PC-3 (cell line): ENCODE measurements around the gene P3R3URF. TPM values are rescaled to one million over a fixed set of nuclear protein-coding genes. Genes with fewer than 3 reads are reported as not detected.
"Not testable (repeated sequence)": the region's sequence is repeated elsewhere in the genome, so short reads cannot be mapped to it uniquely, and the experiment has no call there.

Experiments
- ATAC-seq: fragments of 200-7000 bp; cut with Tn5 transposase; 2 replicates; pipeline ENCODE4 v1.9.1; 2020; ENCODE audit warnings: mild to moderate bottlenecking, moderate library complexity
- BruUV-seq: library from RNA; stranded (reverse); fragments of 400-500 nt; replicated peaks from 2 replicates; lab custom pipeline; 2021; lab: Mats Ljungman, UMichigan
- CTCF ChIA-PET: fragments of 300-600 bp; sonication (Branson Sonifier 250); formaldehyde crosslinking; loops from one replicate; lab custom pipeline; 2022; ENCODE audit warnings: antibody characterized with exemption; lab: Charles Lee
- POLR2A ChIA-PET: fragments of 300-600 bp; sonication (Branson Sonifier 250); formaldehyde crosslinking; loops from one replicate; lab custom pipeline; 2022; ENCODE audit warnings: antibody characterized with exemption; ENCODE audit not compliant: unreplicated experiment; lab: Charles Lee
- DNase-seq: peaks from one replicate; pipeline ENCODE4 v3.0.0-alpha.2; 2015
- H2AFZ ChIP-seq: fragments of 300-600 bp; sonication (generic); 2 replicates; pipeline ENCODE4 v1.6.0; 2016; ENCODE audit warnings: antibody characterized with exemption, low read length
- H3F3A ChIP-seq: fragments of 300-600 bp; sonication (generic); one replicate; pipeline ENCODE4 v1.6.0; 2017; ENCODE audit warnings: antibody characterized with exemption, low read length, control low read depth, mild to moderate bottlenecking; ENCODE audit not compliant: unreplicated experiment
- H3K27ac ChIP-seq: fragments of 300-600 bp; sonication (generic); 2 replicates; pipeline ENCODE4 v1.5.1; 2016; ENCODE audit warnings: mild to moderate bottlenecking, low read length
- H3K27me3 ChIP-seq: fragments of 300-600 bp; sonication (generic); 2 replicates; pipeline ENCODE4 v1.6.1; 2016; ENCODE audit warnings: low read length, mixed read lengths
- H3K36me3 ChIP-seq: fragments of 300-600 bp; sonication (generic); 2 replicates; pipeline ENCODE4 v1.6.1; 2016; ENCODE audit warnings: low read depth, mixed run types, low read length, mixed read lengths
- H3K4me1 ChIP-seq: fragments of 300-600 bp; sonication (generic); 2 replicates; pipeline ENCODE4 v1.5.1; 2016; ENCODE audit warnings: low read length; ENCODE audit not compliant: insufficient read depth
- H3K4me2 ChIP-seq: fragments of 300-600 bp; sonication (generic); 2 replicates; pipeline ENCODE4 v1.6.0; 2016; ENCODE audit warnings: low read length
- H3K4me3 ChIP-seq: fragments of 300-600 bp; sonication (generic); 2 replicates; pipeline ENCODE4 v1.5.1; 2016; ENCODE audit warnings: mild to moderate bottlenecking, low read length, mixed read lengths
- H3K79me2 ChIP-seq: fragments of 300-600 bp; sonication (generic); 2 replicates; pipeline ENCODE4 v1.6.1; 2017; ENCODE audit warnings: low read length, mixed read lengths
- H3K9ac ChIP-seq: fragments of 300-600 bp; sonication (generic); 2 replicates; pipeline ENCODE4 v1.6.0; 2016; ENCODE audit warnings: mild to moderate bottlenecking, low read length
- H3K9me2 ChIP-seq: fragments of 300-600 bp; sonication (generic); replicated peaks from 2 replicates; pipeline ENCODE4 v1.6.1; 2016; ENCODE audit warnings: mixed run types, low read length, mixed read lengths
- H3K9me3 ChIP-seq: fragments of 300-600 bp; sonication (generic); 2 replicates; pipeline ENCODE4 v1.6.1; 2016; ENCODE audit warnings: low read length, mixed read lengths
- H4K20me1 ChIP-seq: fragments of 300-600 bp; sonication (generic); 2 replicates; pipeline ENCODE4 v1.6.1; 2016; ENCODE audit warnings: low read length, mixed read lengths
- CTCF ChIP-seq: fragments of 300-600 bp; sonication (generic); conservative IDR thresholded peaks from 2 replicates; pipeline ENCODE4 v1.5.1; 2017; ENCODE audit warnings: antibody characterized with exemption, low read depth, mild to moderate bottlenecking, low read length
- EZH2 ChIP-seq: fragments of 300-600 bp; sonication (generic); IDR thresholded peaks from one replicate; pipeline ENCODE4 v1.6.1; 2017; ENCODE audit warnings: antibody characterized with exemption, mild to moderate bottlenecking, low read length; ENCODE audit not compliant: unreplicated experiment
- EZH2phosphoT487 ChIP-seq: fragments of 300-600 bp; sonication (generic); IDR thresholded peaks from 2 replicates; pipeline ENCODE4 v1.6.1; 2018; ENCODE audit warnings: mild to moderate bottlenecking, antibody characterized with exemption, low read length, borderline replicate concordance
- intact Hi-C: fragments of 100-400 bp; cut with micrococcal nuclease; formaldehyde crosslinking; loops from 2 replicates; pipeline ENCODE4 v1.9.0; 2023
- total RNA-seq: library from RNA; depleted of rRNA; stranded (reverse); fragments of >200 nt; gene quantifications from 2 replicates; pipeline ENCODE4 v1.2.3, GENCODE V29; 2014

The P3R3URF gene
- total RNA-seq, 1 experiment from 2014 or later: not detected

GRCh38 chr1:46223472-46223943 lies 47.2 kb upstream of the P3R3URF start:
- CTCF ChIA-PET: interaction anchor here (0.5 to 1.5 kb wide), 15 partner anchors 9 to 187 kb away, joined by 3 to 58 read pairs (median 4); partner anchors contain the start of genes PIK3R3 and RAD54L
- Histone ChIP-seq H3K9me2 (no peaks in the 10 kb centered on the region), H3K9ac (no peak overlapping the region), H4K20me1 (no peaks in the 10 kb centered on the region), H3F3A (no peaks in the 10 kb centered on the region), H3K27ac (peak overlapping the region; percentile 21), H3K4me1 (peaks cover 5% of the 10 kb centered on the region; the same call in 1 of the 2 replicates), H3K36me3 (no peaks in the 10 kb centered on the region), H3K4me3 (no peak overlapping the region), H3K9me3 (no peaks in the 10 kb centered on the region), H3K4me2 (peak overlapping the region; percentile 57), H2AFZ (peak overlapping the region; percentile 73), H3K79me2 (no peaks in the 10 kb centered on the region), H3K27me3 (no peaks in the 10 kb centered on the region)
- intact Hi-C loops: loop anchor here (1.0 kb wide), 4 partner anchors 25 to 186 kb away; partner anchors contain the start of gene POMGNT1
- BruUV-seq: no TSS peak
- peak; percentile 94 for DNase-seq
- peak; percentile 95 for ATAC-seq
- POLR2A ChIA-PET: interaction anchor here (1.1 kb wide), 2 partner anchors 24 to 40 kb away, joined by 5 to 47 read pairs; no protein-coding TSS in a partner anchor
- TF ChIP-seq CTCF: peak; percentile 97
- TF ChIP-seq EZH2phosphoT487: no peak

GRCh38 chr1:46223055-46223454 lies 46.8 kb upstream of the P3R3URF start:
- intact Hi-C loops: loop anchor here (1.0 kb wide), 4 partner anchors 25 to 186 kb away; partner anchors contain the start of gene POMGNT1
- not testable (repeated sequence) for ATAC-seq, BruUV-seq, H4K20me1 ChIP-seq, DNase-seq, H3K9me2 ChIP-seq, H2AFZ ChIP-seq, H3K27ac ChIP-seq, H3K4me1 ChIP-seq, H3K36me3 ChIP-seq, H3F3A ChIP-seq, H3K79me2 ChIP-seq, H3K4me3 ChIP-seq, H3K9ac ChIP-seq, H3K27me3 ChIP-seq, H3K9me3 ChIP-seq
- 0 out of 2 replicates have a peak overlapping the region, but pooled peaks have one; percentile 17 for H3K4me2 ChIP-seq
- CTCF ChIA-PET: interaction anchor here (0.5 to 1.5 kb wide), 15 partner anchors 9 to 187 kb away, joined by 3 to 58 read pairs (median 4); partner anchors contain the start of genes PIK3R3 and RAD54L
- POLR2A ChIA-PET: interaction anchor here (1.1 kb wide), 1 partner anchor 24 kb away, joined by 47 read pairs; no protein-coding TSS in a partner anchor

GRCh38 chr1:46221749-46222148 lies 45.5 kb upstream of the P3R3URF start:
- no TSS peak for BruUV-seq
- CTCF ChIA-PET: interaction anchor here (0.6 kb wide), 1 partner anchor 957 kb away, joined by 5 read pairs; no protein-coding TSS in a partner anchor
- Histone ChIP-seq H4K20me1 (no peaks in the 10 kb centered on the region), H3K4me2 (no peak overlapping the region), H3K9me3 (no peaks in the 10 kb centered on the region), H3K27me3 (no peaks in the 10 kb centered on the region), H3K9me2 (no peaks in the 10 kb centered on the region), H3K9ac (no peak overlapping the region), H3K27ac (no peak overlapping the region), H3F3A (no peaks in the 10 kb centered on the region), H3K36me3 (no peaks in the 10 kb centered on the region), H3K4me1 (peaks cover 5% of the 10 kb centered on the region; the same call in 1 of the 2 replicates), H3K79me2 (no peaks in the 10 kb centered on the region), H2AFZ (no peak overlapping the region), H3K4me3 (no peak overlapping the region)
- POLR2A ChIA-PET: no interaction called here
- intact Hi-C loops: no loop called here
- ATAC-seq (no peak), DNase-seq (no peak)
- TF ChIP-seq EZH2 (no peak), EZH2phosphoT487 (no peak), CTCF (no peak)
